Measurements from ENCODE around the gene RERG. TPM values are rescaled to one million over a fixed set of nuclear protein-coding genes. Genes with fewer than 3 reads are reported as not detected.

Gene RERG
- total and polyA plus RNA-seq, 2 donors (not counting 3 experiments of a cell fraction or from before 2014, with no cell fraction given): not detected

GRCh38 chr12:15115434-15115833 lies 105.8 kb downstream of the RERG start:
- no TSS peak for BruUV-seq (replicated peaks)
- H3K9me1 ChIP-seq (replicated peaks; ENCODE audit: control insufficient read depth, extremely low read depth, insufficient read depth, low read length): no peaks in the 10 kb centered on the region
- no peaks in the 10 kb centered on the region for H3K79me2 ChIP-seq (ENCODE audit: control insufficient read depth, insufficient read depth, low read length)
- dilution Hi-C loops (cut with MboI; ENCODE audit: extremely low pct_ligation_motif_present, low sequenced_read_pairs) (no loop called here), intact Hi-C loops (cut with micrococcal nuclease) (no loop called here)
- TF ChIP-seq POLR2AphosphoS5 (IDR thresholded peaks at IDR 0.05; ENCODE audit: insufficient read depth, low read depth, low read length): no peak
- H3K36me3 ChIP-seq (ENCODE audit: control insufficient read depth in 2 of 2, extremely low read depth in 1 of 2, insufficient read depth in 2 of 2, low read length in 2 of 2): no peaks in the 10 kb centered on the region
- no peak overlapping the region for H2AFZ ChIP-seq (ENCODE audit: low read depth, low read length)
- ChIA-PET POLR2A (no interaction called here), CTCF (interaction anchor here (1.9 kb wide), 1 partner anchor 106 kb away, joined by 8 read pairs; the partner anchor contains the start of gene RERG)
- no peak overlapping the region for H3K4me2 ChIP-seq (ENCODE audit: insufficient read depth, low read length)
- H3K4me3 ChIP-seq (replicated peaks in 1 of 3; ENCODE audit: insufficient read depth in 1 of 3, low read depth in 1 of 3, low read length in 3 of 3): no peak overlapping the region
- no peaks in the 10 kb centered on the region for H3K4me1 ChIP-seq (ENCODE audit: control insufficient read depth, extremely low read depth, insufficient read depth, low read length)
- no peaks in the 10 kb centered on the region for H4K20me1 ChIP-seq (replicated peaks; ENCODE audit: control insufficient read depth, extremely low read depth, insufficient read depth, low read length)
- DNase-seq (ENCODE audit: low read depth, low spot score) (no peak), FAIRE-seq (no peak)
- no peak overlapping the region for H3K27ac ChIP-seq (ENCODE audit: insufficient read depth, low read depth, low read length)
- no peak overlapping the region for H3K9ac ChIP-seq (replicated peaks; ENCODE audit: extremely low read depth, insufficient read depth, low read length)
- no peaks in the 10 kb centered on the region for H3K9me3 ChIP-seq (replicated peaks; ENCODE audit: control insufficient read depth, insufficient read depth, low read length)
- H3K27me3 ChIP-seq (ENCODE audit: control insufficient read depth in 2 of 2, insufficient read depth in 2 of 2, low read length in 2 of 2): peaks cover 0 to 3% of the 10 kb centered on the region in 2 experiments

- BruUV-seq (replicated peaks): no TSS peak
Measured at GRCh38 chr12:15114501-15114900, 106.7 kb downstream of the RERG start.

More at GRCh38 chr12:15114501-15114900, 106.7 kb downstream of the RERG start:
- no peak overlapping the region for H2AFZ ChIP-seq (ENCODE audit: low read depth, low read length)
- FAIRE-seq (no peak), DNase-seq (ENCODE audit: low read depth, low spot score) (no peak)
- no peaks in the 10 kb centered on the region for H3K36me3 ChIP-seq (ENCODE audit: control insufficient read depth in 2 of 2, extremely low read depth in 1 of 2, insufficient read depth in 2 of 2, low read length in 2 of 2)
- no peak overlapping the region for H3K4me2 ChIP-seq (ENCODE audit: insufficient read depth, low read length)
- dilution Hi-C loops (cut with MboI; ENCODE audit: extremely low pct_ligation_motif_present, low sequenced_read_pairs): no loop called here
- no peaks in the 10 kb centered on the region for H3K9me3 ChIP-seq (replicated peaks; ENCODE audit: control insufficient read depth, insufficient read depth, low read length)
- H4K20me1 ChIP-seq (replicated peaks; ENCODE audit: control insufficient read depth, extremely low read depth, insufficient read depth, low read length): no peaks in the 10 kb centered on the region
- intact Hi-C loops (cut with micrococcal nuclease): no loop called here
- no peaks in the 10 kb centered on the region for H3K4me1 ChIP-seq (ENCODE audit: control insufficient read depth, extremely low read depth, insufficient read depth, low read length)
- H3K9ac ChIP-seq (replicated peaks; ENCODE audit: extremely low read depth, insufficient read depth, low read length): no peak overlapping the region
- no peaks in the 10 kb centered on the region for H3K9me1 ChIP-seq (replicated peaks; ENCODE audit: control insufficient read depth, extremely low read depth, insufficient read depth, low read length)
- CTCF ChIA-PET: interaction anchor here (1.9 kb wide), 1 partner anchor 106 kb away, joined by 8 read pairs; the partner anchor contains the start of gene RERG
- no peak overlapping the region for H3K4me3 ChIP-seq (replicated peaks in 1 of 3; ENCODE audit: insufficient read depth in 1 of 3, low read depth in 1 of 3, low read length in 3 of 3)
- peaks cover 0 to 3% of the 10 kb centered on the region in 2 experiments for H3K27me3 ChIP-seq (ENCODE audit: control insufficient read depth in 2 of 2, insufficient read depth in 2 of 2, low read length in 2 of 2)
- POLR2A ChIA-PET: no interaction called here
- H3K79me2 ChIP-seq (ENCODE audit: control insufficient read depth, insufficient read depth, low read length): no peaks in the 10 kb centered on the region
- no peak overlapping the region for H3K27ac ChIP-seq (ENCODE audit: insufficient read depth, low read depth, low read length)
- no peak for TF ChIP-seq MYC (IDR thresholded peaks at IDR 0.05; ENCODE audit: low read depth, low read length)
- no peak for TF ChIP-seq JUN (IDR thresholded peaks at IDR 0.05; ENCODE audit: borderline replicate concordance, insufficient read depth, insufficient read length, low read depth)
- TF ChIP-seq POLR2A (IDR thresholded peaks at IDR 0.05; ENCODE audit: low read depth, low read length): no peak
- no peak for TF ChIP-seq POLR2AphosphoS5 (IDR thresholded peaks at IDR 0.05; ENCODE audit: insufficient read depth, low read depth, low read length)
- TF ChIP-seq CTCF (IDR thresholded peaks at IDR 0.05; ENCODE audit: extremely low read depth in 1 of 2, insufficient read depth in 1 of 2, low read depth in 1 of 2, low read length in 2 of 2): no peak
- no peak for TF ChIP-seq FOS (IDR thresholded peaks at IDR 0.05; ENCODE audit: borderline replicate concordance, insufficient read depth, low read length)
- no peak for TF ChIP-seq MAX (IDR thresholded peaks at IDR 0.05; ENCODE audit: insufficient read depth, insufficient read length)
- TF ChIP-seq EZH2 (IDR thresholded peaks at IDR 0.05; ENCODE audit: borderline replicate concordance, low read depth, low read length, severe bottlenecking): no peak
- TF ChIP-seq GATA2 (IDR thresholded peaks at IDR 0.05; ENCODE audit: insufficient read depth, insufficient read length, low read depth, low read length): no peak
